Chondrocyte (in vitro differentiated cells): Measurements from ENCODE around the gene DNM2. TPM values are rescaled to one million over a fixed set of nuclear protein-coding genes. Genes with fewer than 3 reads are reported as not detected.

Experiments
- DNase-seq: peaks from one replicate; pipeline ENCODE4 v3.0.0; 2021; ENCODE audit warnings: mixed read lengths, low spot score
- H3K27ac Mint-ChIP-seq: one replicate; pipeline ENCODE4 v1.8.0; 2021; ENCODE audit warnings: mild to moderate bottlenecking, moderate library complexity, mixed read lengths; ENCODE audit not compliant: unreplicated experiment
- H3K27me3 Mint-ChIP-seq: 2 replicates; pipeline ENCODE4 v1.8.0; 2021; ENCODE audit warnings: low read depth, mixed read lengths
- H3K36me3 Mint-ChIP-seq: 2 replicates; pipeline ENCODE4 v1.8.0; 2021; ENCODE audit warnings: low read depth, mixed read lengths
- H3K4me1 Mint-ChIP-seq: 2 replicates; pipeline ENCODE4 v1.8.0; 2021; ENCODE audit warnings: low read depth, mild to moderate bottlenecking, mixed read lengths
- H3K4me3 Mint-ChIP-seq: one replicate; pipeline ENCODE4 v1.8.0; 2021; ENCODE audit warnings: mild to moderate bottlenecking, moderate library complexity, mixed read lengths; ENCODE audit not compliant: unreplicated experiment
- H3K9me3 Mint-ChIP-seq: 2 replicates; pipeline ENCODE4 v1.8.0; 2021; ENCODE audit warnings: low read depth, mixed read lengths
- CTCF ChIP-seq: fragments of 200-600 bp; sonication (generic); IDR thresholded peaks from 2 replicates; pipeline ENCODE4 v1.5.0; 2021; ENCODE audit warnings: antibody characterized with exemption, mild to moderate bottlenecking, moderate library complexity
- total RNA-seq: library from RNA; stranded (reverse); gene quantifications from 3 replicates; pipeline ENCODE4 v1.2.1, GENCODE V29; 2021

DNM2 gene
- total RNA-seq, 1 donor from 2014 or later = 116 TPM

- H3K9me3 Mint-ChIP-seq = no peaks in the 10 kb centered on the region
- peak overlapping the region; percentile 41 for H3K27ac Mint-ChIP-seq
- H3K27me3 Mint-ChIP-seq = no peaks in the 10 kb centered on the region
- no peak for TF ChIP-seq CTCF
- peaks cover 59% of the 10 kb centered on the region for H3K4me1 Mint-ChIP-seq
- no peak overlapping the region for H3K4me3 Mint-ChIP-seq
- peaks cover 6% of the 10 kb centered on the region for H3K36me3 Mint-ChIP-seq
- DNase-seq = no peak
These were observed 45.5 kb downstream of the DNM2 start for GRCh38 chr19:10763411-10763810.

GRCh38 chr19:10763828-10764339, 46.0 kb downstream of the DNM2 start:
- Mint-ChIP-seq H3K27ac (peak overlapping the region; percentile 41), H3K9me3 (no peaks in the 10 kb centered on the region), H3K4me3 (no peak overlapping the region), H3K36me3 (peaks cover 6% of the 10 kb centered on the region), H3K27me3 (no peaks in the 10 kb centered on the region), H3K4me1 (peaks cover 61% of the 10 kb centered on the region)
- DNase-seq = no peak
- TF ChIP-seq CTCF = no peak

- H3K4me3 Mint-ChIP-seq = no peak overlapping the region
- H3K27ac Mint-ChIP-seq = no peak overlapping the region
- TF ChIP-seq CTCF = no peak
- H3K9me3 Mint-ChIP-seq = no peaks in the 10 kb centered on the region
- H3K27me3 Mint-ChIP-seq = no peaks in the 10 kb centered on the region
- H3K4me1 Mint-ChIP-seq = peaks cover 61% of the 10 kb centered on the region
- no peak for DNase-seq
- H3K36me3 Mint-ChIP-seq = peaks cover 6% of the 10 kb centered on the region
These were observed 46.5 kb downstream of the DNM2 start for GRCh38 chr19:10764340-10764894.

GRCh38 chr19:10766049-10766623, 48.3 kb downstream of the DNM2 start:
- Mint-ChIP-seq H3K4me3 (no peak overlapping the region), H3K4me1 (peaks cover 63% of the 10 kb centered on the region), H3K27me3 (no peaks in the 10 kb centered on the region), H3K9me3 (no peaks in the 10 kb centered on the region), H3K36me3 (peaks cover 2% of the 10 kb centered on the region), H3K27ac (peak overlapping the region; percentile 81)
- no peak for TF ChIP-seq CTCF
- no peak for DNase-seq

DNA sequence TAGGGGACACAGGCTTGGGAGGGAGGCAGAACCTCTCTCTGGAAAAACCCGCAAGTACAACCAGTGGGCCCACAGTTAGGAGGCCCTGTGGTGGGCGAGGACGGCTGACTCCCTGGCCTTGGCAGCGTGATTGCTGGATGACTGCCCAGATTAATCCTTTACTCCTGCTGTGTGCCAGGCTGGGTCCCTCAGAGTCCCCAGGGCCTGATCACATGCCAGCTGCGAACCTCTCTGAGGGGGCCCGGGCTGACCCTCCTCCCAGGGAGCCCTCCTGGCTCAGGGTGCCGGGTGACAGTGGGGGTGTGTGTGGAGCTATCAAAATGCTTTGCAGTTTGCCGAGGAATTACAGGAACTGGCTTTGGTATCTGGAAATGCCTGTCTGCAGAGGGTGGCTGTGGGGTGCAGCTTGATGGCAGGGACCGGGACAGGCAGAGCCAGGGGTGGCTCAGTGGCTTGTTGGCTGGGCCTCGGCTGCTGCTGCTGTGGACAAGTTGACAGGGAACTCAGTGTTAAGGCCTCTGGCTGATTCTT, 48.9 kb downstream of the DNM2 start:
- Mint-ChIP-seq H3K4me1 (peaks cover 59% of the 10 kb centered on the region), H3K36me3 (peaks cover under 1% of the 10 kb centered on the region), H3K27me3 (no peaks in the 10 kb centered on the region), H3K9me3 (no peaks in the 10 kb centered on the region), H3K4me3 (peak overlapping the region; percentile 33), H3K27ac (peak overlapping the region; percentile 81)
- no peak for TF ChIP-seq CTCF
- no peak for DNase-seq
